SU-DHL-6 (cell line): ENCODE measurements around the gene CDK14.
"Not testable (repeated sequence)": the region's sequence is repeated elsewhere in the genome, so short reads cannot be mapped to it uniquely, and the experiment has no call there.

ENCODE experiments used
- H2AFZ ChIP-seq: fragments of 200-600 bp; sonication (generic); 2 replicates; pipeline ENCODE4 v1.6.1; 2014; ENCODE audit warnings: low read depth, mild to moderate bottlenecking, moderate library complexity, mixed read lengths, antibody characterized with exemption, low read length; ENCODE audit not compliant: severe bottlenecking
- H3F3A ChIP-seq: fragments of 200-600 bp; shearing (Covaris generic); 2 replicates; pipeline ENCODE4 v1.6.0; 2016; ENCODE audit warnings: antibody characterized with exemption, mild to moderate bottlenecking; ENCODE audit not compliant: insufficient read depth
- H3K27ac ChIP-seq: fragments of 200-600 bp; sonication (generic); 2 replicates; pipeline ENCODE4 v1.5.1; 2016; ENCODE audit warnings: low read depth, mild to moderate bottlenecking, low read length, moderate library complexity, mixed read lengths
- H3K27me3 ChIP-seq: fragments of 200-600 bp; sonication (generic), shearing (Covaris generic); 2 replicates; pipeline ENCODE4 v1.6.0; 2014; ENCODE audit warnings: mild to moderate bottlenecking, low read length
- H3K36me3 ChIP-seq: fragments of 200-600 bp; sonication (generic); 2 replicates; pipeline ENCODE4 v1.6.1; 2014; ENCODE audit warnings: mild to moderate bottlenecking, low read length, mixed read lengths
- H3K4me2 ChIP-seq: fragments of 300-600, 200-600 bp; shearing (Covaris generic), sonication (generic); 2 replicates; pipeline ENCODE4 v1.6.0; 2014; ENCODE audit warnings: low read length, low read depth, mild to moderate bottlenecking; ENCODE audit not compliant: poor library complexity, severe bottlenecking
- H3K4me3 ChIP-seq: fragments of 200-600 bp; sonication (generic); 2 replicates; pipeline ENCODE4 v1.5.1; 2014; ENCODE audit warnings: antibody characterized with exemption, low read length, mild to moderate bottlenecking, mixed read lengths; ENCODE audit not compliant: insufficient read depth, poor library complexity, severe bottlenecking
- H3K79me2 ChIP-seq: fragments of 200-600 bp; sonication (generic); 2 replicates; pipeline ENCODE4 v1.6.1; 2014; ENCODE audit warnings: mild to moderate bottlenecking, low read length, moderate library complexity; ENCODE audit not compliant: insufficient read depth
- H3K9ac ChIP-seq: fragments of 200-600 bp; sonication (generic); 2 replicates; pipeline ENCODE4 v1.7.0; 2014; ENCODE audit warnings: mild to moderate bottlenecking, low read length
- H3K9me2 ChIP-seq: fragments of 200-600 bp; sonication (generic); replicated peaks from 2 replicates; pipeline ENCODE4 v1.6.1; 2014; ENCODE audit warnings: low read length; ENCODE audit not compliant: insufficient read depth
- H3K9me3 ChIP-seq: fragments of 200-600 bp; sonication (generic); 2 replicates; pipeline ENCODE4 v1.6.1; 2014; ENCODE audit warnings: low read length, mixed read lengths; ENCODE audit not compliant: insufficient read depth
- H4K20me1 ChIP-seq: fragments of 200-600 bp; sonication (generic); 2 replicates; pipeline ENCODE4 v1.6.1; 2014; ENCODE audit warnings: low read depth, mild to moderate bottlenecking, antibody characterized with exemption, low read length, moderate library complexity, mixed read lengths
- CTCF ChIP-seq: fragments of 200-600 bp; sonication (generic); IDR thresholded peaks from one replicate; pipeline ENCODE4 v1.5.1; 2017; ENCODE audit warnings: antibody characterized with exemption, mild to moderate bottlenecking, low read length, moderate library complexity; ENCODE audit not compliant: insufficient read depth, poor library complexity, severe bottlenecking
- EZH2phosphoT487 ChIP-seq: fragments of 200-600 bp; sonication (generic), shearing (Covaris generic); conservative IDR thresholded peaks from 2 replicates; pipeline ENCODE4 v1.6.1; 2018; ENCODE audit warnings: mild to moderate bottlenecking, antibody characterized with exemption, low read length, moderate library complexity, mixed read lengths

CDK14 gene

GRCh38 chr7:90789736-90790306 lies 193.7 kb downstream of the CDK14 start:
- Histone ChIP-seq H3K9me2 (no peaks in the 10 kb centered on the region), H3K4me3 (no peak overlapping the region), H3K36me3 (peaks cover 69% of the 10 kb centered on the region), H3K4me2 (no peak overlapping the region), H3F3A (peaks cover 7% of the 10 kb centered on the region; the same call in 1 of the 2 replicates), H4K20me1 (peaks cover 7% of the 10 kb centered on the region; the same call in 1 of the 2 replicates), H3K79me2 (peaks cover 95% of the 10 kb centered on the region), H3K27ac (no peak overlapping the region), H3K27me3 (no peaks in the 10 kb centered on the region), H3K9me3 (peaks cover 17% of the 10 kb centered on the region; the same call in 1 of the 2 replicates), H2AFZ (no peak overlapping the region), H3K9ac (no peak overlapping the region)
- TF ChIP-seq EZH2phosphoT487 (no peak), CTCF (no peak)

GRCh38 chr7:90791596-90791995 lies 195.5 kb downstream of the CDK14 start:
- Histone ChIP-seq H3K27ac (no peak overlapping the region), H3K79me2 (peaks cover 94% of the 10 kb centered on the region), H3K36me3 (peaks cover 74% of the 10 kb centered on the region), H3K4me2 (no peak overlapping the region), H2AFZ (no peak overlapping the region), H3K9me3 (peaks cover 17% of the 10 kb centered on the region; the same call in 1 of the 2 replicates), H3K4me3 (no peak overlapping the region), H4K20me1 (no peaks in the 10 kb centered on the region), H3K27me3 (no peaks in the 10 kb centered on the region), H3K9me2 (no peaks in the 10 kb centered on the region), H3K9ac (no peak overlapping the region), H3F3A (peaks cover 7% of the 10 kb centered on the region; the same call in 1 of the 2 replicates)
- TF ChIP-seq EZH2phosphoT487: no peak
- no peak for TF ChIP-seq CTCF

GRCh38 chr7:90792301-90792700 lies 196.2 kb downstream of the CDK14 start:
- Histone ChIP-seq H3K9me3 (peaks cover 17% of the 10 kb centered on the region; the same call in 1 of the 2 replicates), H3K27ac (no peak overlapping the region), H3K36me3 (peaks cover 71% of the 10 kb centered on the region), H3F3A (peaks cover 7% of the 10 kb centered on the region; the same call in 1 of the 2 replicates), H3K9me2 (no peaks in the 10 kb centered on the region), H3K79me2 (peaks cover 94% of the 10 kb centered on the region), H3K4me3 (no peak overlapping the region), H3K27me3 (no peaks in the 10 kb centered on the region), H2AFZ (no peak overlapping the region), H4K20me1 (no peaks in the 10 kb centered on the region; the same call in 1 of the 2 replicates), H3K4me2 (no peak overlapping the region), H3K9ac (no peak overlapping the region)
- no peak for TF ChIP-seq EZH2phosphoT487
- TF ChIP-seq CTCF: no peak

- not testable (repeated sequence) for H4K20me1 ChIP-seq, H3F3A ChIP-seq, H3K27me3 ChIP-seq, H3K9ac ChIP-seq, H3K9me2 ChIP-seq, H2AFZ ChIP-seq, H3K27ac ChIP-seq, H3K4me2 ChIP-seq, H3K4me3 ChIP-seq
- Histone ChIP-seq H3K36me3 (peaks cover 62% of the 10 kb centered on the region), H3K79me2 (peaks cover 94% of the 10 kb centered on the region), H3K9me3 (peaks cover 17% of the 10 kb centered on the region; the same call in 1 of the 2 replicates)
Measured at GRCh38 chr7:90794234-90794633, 198.1 kb downstream of the CDK14 start.
